GM23248 (cell line): Measurements from ENCODE around the gene SHROOM1.

ENCODE experiments used
- EZH2 ChIP-seq: fragments of 200-600 bp; sonication (generic); IDR thresholded peaks from 2 replicates; pipeline ENCODE4 v1.6.1; 2018; ENCODE audit warnings: antibody characterized with exemption, mild to moderate bottlenecking; ENCODE audit not compliant: insufficient read depth, poor library complexity, severe bottlenecking
- EZH2phosphoT487 ChIP-seq: fragments of 200-600 bp; sonication (generic); IDR thresholded peaks from 2 replicates; pipeline ENCODE4 v1.6.1; 2018; ENCODE audit warnings: antibody characterized with exemption, moderate library complexity, mild to moderate bottlenecking, low read depth; ENCODE audit not compliant: insufficient read depth

DNA sequence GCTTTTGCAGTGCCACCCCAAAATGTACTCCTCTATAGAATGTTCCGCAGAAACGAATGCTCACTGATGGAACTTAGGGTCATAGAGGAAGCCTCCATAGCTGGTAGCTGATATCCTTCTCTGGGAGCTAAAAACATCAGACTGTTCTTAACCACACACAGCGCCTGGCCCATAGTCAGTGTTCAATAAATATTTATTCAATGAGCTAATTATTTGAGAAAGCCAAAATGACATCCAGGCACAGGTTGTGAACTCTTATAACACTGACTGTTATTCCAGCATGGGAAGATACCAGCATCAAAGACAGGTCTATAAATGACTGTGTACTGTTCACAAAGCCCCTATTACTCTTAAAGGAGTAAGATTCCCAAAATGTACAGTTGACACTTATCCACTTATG, 22.9 kb upstream of the SHROOM1 start:
- TF ChIP-seq EZH2 = no peak
- no peak for TF ChIP-seq EZH2phosphoT487
